HG02588 (cell line): Measurements from ENCODE around the gene SSX2IP.

ENCODE experiments used
- ATAC-seq: cut with Tn5 transposase; IDR thresholded peaks from one replicate; pipeline ENCODE4 v1.9.1; 2021; ENCODE audit warnings: mild to moderate bottlenecking, moderate library complexity; ENCODE audit not compliant: unreplicated experiment

The SSX2IP gene

DNA sequence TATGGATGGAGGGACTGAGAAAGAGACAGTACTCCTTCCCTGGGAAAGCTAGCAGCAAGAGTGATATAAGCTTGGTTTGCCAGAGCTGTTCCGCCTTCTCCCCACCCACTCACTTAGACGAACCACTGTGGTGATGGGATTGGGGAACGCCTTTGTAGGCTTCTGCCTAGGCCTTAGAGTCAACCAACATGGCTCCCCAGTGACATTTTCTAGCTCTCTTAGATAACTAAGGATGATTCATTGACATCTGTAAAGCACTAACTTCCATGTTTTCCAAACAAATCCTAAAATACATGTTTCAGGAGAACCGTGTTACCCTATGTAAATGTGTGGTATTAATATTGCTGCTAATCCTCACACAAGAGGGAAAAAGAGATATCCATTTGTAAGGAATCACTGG is 21.6 kb upstream of the SSX2IP start:
- ATAC-seq: no peak

DNA sequence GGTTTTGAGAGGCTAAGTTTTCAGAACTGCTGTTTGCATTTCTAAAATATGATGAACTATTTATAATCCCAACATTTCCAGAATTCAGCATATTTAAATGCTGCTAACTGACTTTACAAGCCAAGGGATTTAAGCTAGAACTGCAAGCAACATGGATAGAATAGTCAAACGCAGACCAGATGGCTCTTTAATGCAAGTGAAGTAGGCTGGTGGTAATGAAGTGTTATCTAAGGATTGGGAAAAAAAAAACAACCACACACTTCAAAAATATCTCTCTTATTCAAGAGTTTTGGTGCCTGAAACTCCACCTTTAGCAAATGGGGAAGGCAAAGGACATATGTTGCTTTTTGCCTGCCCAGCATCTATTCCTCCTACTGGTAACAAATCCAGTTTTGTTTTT is 20.9 kb upstream of the SSX2IP start:
- no peak for ATAC-seq

DNA sequence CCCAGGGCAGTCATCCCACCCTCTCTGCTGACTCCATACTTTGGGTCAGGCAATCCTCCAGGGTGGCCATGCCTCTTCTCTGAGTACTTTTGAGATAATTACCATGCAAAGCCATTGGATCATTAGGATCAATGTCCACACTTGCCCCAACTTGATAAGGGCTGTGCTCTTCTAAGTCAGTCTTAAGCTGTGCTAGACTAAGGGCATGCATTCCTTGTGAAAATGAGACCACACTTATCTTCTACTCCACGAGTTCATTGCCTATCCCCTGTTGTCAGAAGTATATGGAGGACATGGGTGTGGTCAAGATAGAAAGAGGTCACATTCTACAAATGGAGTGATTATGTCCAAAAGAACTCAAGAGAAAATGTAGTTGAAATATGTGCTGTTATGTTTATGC is 18.9 kb upstream of the SSX2IP start:
- ATAC-seq: no peak

DNA sequence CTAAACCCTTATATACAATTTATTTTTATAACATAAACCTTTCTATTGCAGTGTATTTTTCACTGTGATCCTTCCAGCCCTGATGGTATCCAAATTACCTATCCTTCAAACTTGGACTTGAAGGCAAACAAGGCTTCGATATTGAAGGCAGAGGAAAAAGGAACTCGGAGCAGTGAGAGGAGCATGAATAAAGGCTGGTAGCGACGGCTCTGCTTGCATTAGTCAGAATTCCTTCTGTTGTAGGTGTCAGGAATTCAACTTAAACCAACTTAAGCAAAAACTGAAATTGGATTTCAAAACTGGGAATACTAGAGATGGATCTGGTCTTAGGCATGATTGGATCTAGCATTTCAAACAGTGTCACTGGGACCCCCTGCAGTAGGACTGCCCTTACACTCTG is 17.8 kb upstream of the SSX2IP start:
- no peak for ATAC-seq

DNA sequence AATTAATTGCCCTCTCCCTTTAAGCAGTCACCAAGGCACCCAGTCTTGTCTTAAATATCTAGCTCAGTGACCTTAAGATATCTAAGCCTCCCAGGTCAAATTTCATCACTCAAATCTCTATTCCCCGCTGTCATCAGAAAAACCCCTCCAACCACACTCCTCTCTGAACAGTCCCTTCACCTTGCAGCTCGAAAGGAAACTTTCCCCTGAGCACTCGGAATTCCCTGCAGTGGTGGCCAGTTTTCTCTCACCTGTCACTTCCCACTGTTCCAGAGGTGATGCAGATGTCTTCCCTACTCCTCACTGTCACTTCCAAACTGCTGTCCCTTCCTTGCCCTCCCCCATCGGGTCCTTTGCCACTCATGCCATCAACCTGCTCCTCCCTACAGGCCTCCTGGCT is 15.3 kb upstream of the SSX2IP start:
- ATAC-seq: no peak

DNA sequence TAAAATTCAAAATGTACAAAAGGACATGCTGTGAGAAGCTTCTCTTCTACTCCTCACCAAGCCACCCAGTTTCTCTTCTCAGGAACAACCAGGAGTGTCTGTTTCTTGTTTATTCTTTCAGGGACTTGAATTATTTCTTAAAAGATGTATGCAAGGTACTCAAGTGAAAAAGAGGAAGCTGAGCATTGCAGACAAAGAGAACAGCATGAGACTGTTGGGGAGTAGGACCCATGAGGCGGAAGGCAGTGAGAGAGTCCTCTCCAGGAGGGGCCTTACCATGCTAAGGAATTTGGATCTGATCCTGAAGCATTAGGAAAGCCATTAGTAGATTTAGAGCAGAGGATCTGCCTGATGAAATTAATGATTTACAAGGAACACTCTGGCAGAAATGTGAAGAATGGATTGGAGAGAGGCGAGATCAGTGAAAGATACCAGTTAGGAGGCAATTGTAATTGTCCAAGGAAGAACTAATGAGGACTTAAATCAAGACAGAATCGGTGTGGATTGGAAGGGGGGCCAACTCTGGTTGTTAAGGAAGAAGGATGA is 14.7 kb upstream of the SSX2IP start:
- no peak for ATAC-seq

DNA sequence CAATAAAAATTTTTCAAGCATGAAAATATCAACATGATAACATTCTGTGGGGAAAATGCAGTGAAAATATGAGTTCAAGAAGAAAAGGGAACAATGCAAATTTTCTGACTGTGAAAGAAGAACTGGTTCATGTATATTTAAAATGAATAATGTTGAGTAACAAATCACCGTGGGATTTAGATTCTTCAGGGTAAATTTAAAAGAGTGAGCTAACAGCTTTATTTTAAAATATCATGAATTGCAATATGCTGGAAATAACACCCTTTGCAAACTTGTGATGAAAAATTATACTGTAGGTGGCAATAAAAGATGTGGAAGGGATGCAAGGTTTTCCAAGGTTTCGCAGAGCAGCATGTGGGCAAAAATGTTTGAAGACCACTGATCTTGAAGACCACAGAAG is 13.2 kb upstream of the SSX2IP start:
- ATAC-seq: no peak

DNA sequence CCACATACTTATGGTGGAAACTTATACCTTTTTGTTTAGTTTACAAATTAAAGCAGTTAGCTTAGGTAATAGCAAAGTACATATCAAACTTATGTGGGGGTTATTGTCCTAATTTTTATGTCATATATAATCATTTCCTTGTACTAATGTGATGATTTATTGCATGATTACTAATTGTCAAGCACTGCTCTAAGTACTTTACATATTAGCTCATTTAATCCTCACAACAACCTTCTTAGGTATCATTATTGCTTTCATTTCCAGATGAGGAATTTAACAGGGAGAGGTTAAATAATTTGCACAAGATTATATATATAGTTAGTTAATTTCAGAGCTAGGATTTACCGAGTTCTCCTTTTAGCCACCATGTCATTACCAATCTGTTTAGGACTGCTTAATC is 11.9 kb upstream of the SSX2IP start:
- no peak for ATAC-seq

DNA sequence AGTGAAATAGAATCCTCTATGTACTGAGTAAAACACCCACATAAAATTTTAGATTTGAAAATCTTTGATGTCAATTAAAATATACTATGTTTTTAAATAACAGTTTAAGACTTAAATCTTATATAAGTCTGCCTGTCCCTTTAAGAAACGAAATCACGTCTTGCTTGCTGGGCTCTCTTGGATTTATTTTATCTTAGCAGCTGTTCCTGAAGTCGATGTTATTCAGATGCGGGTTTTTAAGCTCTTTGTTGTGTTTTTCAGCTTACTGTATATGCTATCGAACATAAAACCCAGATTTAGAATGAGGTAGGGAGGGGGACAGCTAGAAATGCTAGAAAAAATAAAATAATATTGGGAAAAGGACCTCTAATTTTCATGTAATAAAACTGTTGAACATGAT is 11.1 kb upstream of the SSX2IP start:
- no peak for ATAC-seq

DNA sequence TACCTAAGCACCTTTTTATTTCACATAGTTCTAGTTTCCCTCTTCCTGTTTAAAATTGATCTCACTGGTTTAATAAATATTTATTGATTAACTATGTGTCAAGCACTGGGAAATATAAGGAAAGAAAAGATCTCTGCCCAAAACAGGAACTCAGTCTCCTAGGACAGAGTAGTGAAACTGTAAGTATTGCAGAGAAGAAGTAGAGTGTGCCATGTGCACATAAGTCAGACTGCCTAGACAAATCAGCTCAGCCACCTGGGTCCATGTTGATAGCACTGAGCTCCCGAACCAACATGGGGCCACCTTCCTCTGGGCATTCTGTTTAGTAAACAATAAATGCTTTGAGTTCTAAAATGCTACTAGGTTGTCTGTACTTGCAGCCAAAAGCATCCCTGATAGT is 9.8 kb upstream of the SSX2IP start:
- peak; percentile 92 for ATAC-seq

DNA sequence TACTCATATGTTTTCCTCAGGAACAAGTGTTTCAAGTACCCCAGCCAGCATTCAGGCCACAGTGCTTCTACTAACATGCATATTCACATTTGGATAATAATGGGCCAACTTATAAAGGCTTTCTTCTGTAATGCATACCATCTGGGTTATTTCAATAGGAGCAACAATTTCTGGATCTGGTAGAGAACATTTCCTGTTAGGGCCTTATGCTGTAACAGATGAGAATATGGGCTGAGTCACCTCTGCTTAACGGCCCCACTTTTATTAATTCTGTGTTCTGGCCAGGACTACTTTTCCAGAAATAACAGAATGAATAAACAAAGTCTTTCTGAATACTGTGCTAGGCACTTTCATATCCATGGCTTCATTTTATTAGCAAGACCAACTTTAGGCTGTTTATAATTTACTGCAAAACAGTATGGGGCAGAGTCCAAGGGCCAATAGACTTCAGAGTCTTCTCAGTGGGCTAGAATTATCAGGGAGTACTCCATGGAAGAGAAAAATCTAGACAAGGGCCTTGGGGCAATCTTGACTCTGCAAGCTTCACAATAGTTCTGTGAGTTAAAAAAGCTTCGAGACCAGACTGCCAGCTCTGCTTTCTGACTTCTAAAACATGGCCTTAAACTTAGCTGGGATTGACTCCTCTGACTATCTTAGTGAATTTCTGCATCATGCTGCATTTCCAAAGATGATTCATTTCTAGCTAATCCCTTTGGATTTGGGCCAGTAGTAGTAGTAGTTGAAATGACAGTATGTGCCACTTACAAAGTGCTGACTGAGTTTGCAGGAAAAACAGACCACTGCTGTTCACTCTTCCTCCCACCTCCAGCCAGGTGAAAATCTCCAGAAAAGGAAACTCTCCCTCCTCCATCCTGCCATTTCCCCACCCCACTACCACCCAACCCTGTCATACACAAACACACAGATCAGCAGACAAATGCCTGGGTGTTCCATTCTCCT is 8.2 kb upstream of the SSX2IP start:
- ATAC-seq: no peak

DNA sequence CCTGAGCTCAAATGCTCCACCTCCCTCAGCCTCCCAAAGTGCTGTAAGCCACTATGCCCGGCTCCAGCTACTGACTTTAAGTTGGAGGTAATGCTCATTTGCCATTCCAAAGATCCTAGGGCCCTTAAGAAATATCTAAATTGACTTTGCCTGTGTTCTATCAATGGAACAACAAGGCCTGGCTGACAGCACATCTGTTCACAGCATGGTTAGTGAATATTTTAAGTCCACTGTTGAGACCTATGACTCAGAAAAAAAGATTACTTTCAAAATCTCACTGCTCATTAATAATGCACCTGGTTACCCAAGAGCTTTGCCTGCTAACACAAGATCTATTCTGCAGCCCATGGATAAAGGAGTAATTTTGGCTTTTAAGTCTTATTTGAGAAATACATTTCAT is 3.5 kb upstream of the SSX2IP start:
- no peak for ATAC-seq

DNA sequence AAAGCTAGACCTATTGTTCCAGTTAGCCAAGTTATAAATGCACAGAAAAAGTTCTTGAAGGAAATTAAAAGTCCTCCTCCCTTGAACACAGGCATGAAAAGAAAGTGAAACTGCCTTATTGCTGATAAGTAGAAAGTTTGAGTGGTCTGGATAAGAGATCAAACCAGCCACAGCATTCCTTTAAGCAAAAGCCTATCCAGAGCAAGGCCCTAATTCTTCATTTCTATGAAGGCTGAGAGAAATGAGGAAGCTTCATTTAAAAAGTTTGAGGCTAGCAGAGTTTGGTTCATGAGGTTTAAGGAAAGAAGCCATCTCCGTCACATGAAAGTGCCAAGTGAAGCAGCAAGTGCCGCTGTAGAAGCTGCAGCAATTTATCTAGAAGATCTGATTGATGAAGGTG is 2.7 kb upstream of the SSX2IP start:
- no peak for ATAC-seq

DNA sequence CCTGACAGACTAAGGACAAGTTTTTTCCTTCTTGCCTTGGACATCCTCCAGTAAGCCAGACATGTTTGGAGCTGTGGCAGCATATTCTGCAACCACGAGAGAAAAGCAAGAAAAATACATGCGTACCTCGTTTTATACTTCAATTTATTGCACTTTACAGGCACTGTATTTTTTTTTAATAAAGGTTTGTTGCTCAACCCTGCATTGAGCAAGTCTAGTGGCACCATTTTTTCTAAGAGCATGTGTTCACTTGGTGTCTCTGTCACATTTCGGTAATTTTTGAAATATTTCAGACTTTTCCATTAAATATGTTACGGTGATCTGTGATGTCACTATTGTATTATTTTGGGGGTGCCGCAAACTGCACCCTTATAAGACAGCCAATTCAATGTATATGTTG is 2.1 kb upstream of the SSX2IP start:
- no peak for ATAC-seq

DNA sequence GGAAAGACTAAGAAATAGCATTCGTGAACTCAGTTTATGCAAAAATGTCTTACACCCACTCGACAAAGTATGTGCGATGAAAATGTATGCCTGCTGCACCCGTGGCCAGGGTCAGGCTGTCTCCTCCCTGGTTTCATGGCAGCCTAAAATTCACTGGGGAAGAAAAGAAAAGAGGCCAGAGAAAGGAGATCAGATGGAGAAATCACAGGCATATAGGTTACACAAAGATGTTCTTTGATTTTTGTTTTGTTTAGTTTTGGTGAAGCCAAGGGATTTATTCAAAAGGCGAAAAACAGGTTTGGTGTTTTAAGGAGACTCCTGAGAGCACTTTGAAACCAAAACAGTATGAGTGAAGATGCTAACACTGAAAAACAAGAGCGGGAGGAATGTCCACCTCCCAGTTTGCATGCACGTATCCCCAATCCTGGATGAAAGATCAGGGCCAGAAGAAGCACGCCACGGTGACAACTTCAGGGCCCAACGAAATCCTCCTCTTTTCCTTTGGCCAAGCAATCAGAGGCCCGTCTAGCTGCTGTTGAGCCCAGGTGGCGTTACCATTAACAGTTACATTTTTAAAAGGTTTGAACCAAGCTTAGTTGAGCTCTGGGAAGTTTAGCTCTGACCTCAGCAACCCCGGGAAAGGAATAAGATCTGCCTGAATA is 992 bp upstream of the SSX2IP start:
- ATAC-seq: no peak

DNA sequence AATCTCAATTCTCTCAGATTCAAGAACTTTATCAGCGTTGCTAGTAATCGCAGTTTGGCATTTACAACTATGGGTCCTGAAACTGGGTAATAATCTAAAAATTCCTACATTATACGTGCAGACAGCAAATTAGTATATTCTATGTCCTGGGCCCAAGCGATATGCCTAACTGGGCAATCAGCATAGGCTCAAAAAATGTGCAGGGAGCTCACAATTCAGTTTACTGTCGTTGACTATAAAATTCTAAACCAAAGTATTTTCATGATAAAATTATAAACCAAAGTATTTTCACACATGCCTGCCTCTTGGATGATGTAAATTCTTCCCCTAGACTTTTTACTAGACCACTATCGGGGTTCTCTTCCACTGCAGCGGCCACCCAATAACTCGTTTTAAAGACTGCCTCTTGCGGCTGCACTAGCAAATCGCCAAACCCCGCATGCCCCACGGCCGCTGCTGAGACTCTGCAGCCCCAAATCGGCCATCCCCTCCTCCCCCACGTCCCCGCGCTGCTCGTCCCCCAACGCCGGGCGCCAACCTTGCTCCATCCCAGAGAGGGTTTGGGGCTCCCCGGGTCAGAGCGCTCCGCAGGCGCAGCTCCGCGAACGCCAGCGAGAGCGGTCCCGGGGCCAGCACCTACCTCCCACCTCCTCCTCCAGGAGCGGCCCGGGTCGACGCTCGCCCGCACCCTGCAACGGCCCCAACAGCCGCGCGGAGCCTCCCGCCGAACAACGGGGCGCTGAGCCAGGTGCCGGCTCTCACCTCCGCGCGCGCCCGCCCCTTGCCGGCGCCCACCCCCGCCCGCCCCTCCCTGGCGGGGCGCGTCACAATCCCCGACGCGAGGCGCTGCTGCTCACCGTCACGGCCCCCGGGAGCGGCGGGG is 506 bp downstream of the SSX2IP start:
- ATAC-seq: no peak

DNA sequence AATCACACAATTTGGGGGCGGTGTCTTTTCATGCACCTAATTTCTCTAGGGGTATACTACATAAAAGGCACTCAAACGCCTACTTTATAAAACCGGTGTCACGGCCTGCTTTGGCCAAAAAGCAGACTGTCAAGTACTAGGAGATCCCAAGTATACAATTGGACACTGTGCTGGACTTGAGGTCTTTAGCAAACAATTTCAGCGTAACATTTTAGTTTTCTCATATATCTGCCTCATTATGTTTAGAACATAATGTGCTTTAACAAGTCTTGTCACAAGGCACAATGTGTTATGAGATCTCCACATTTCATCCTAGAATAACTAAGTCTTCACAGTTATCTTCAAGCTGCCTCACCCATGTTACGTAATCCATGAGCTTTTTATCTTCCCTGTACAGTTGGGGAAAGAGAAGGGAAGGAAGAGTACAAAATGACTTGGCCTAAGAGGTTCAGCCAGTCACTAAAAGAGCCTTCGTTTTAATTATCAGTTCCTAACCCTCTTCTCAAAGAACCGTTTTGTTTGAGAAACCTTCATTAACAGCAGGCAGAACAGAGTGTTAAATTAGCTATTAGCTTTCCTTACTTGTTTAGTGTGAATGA is 1.7 kb downstream of the SSX2IP start:
- no peak for ATAC-seq

DNA sequence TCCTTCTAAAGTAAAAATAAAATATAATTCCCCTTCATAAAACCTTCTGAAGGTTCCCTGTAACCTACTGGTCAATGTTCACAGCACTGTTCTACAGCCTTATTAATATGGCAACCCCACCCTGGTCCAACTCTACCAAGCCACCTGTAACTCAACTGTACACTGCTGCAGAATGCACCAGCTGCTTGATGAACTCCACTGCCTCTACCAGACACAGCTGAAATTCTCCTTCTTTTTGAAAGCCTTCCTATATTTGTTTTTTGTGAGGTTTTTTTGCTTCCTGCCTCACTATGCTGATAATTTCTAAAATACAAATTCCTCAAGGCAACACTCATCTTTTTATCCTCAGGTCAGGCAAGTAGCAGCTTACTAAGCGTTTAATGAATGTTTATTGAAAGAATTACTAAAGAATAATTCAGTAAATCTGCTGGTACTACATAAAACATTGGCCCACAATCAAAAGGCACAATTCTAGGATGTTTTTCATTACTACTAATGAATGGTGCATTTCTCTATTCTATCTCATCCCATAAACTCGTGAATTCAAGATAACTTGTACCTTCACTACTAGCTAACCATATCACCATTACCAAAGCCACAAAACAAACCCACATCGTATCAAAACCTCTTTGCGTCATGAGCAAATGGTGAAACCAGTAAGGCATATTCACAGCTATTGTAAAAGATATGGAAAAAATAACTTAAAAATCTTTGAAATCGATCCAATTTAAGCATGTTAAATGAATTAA is 2.4 kb downstream of the SSX2IP start:
- no peak for ATAC-seq

DNA sequence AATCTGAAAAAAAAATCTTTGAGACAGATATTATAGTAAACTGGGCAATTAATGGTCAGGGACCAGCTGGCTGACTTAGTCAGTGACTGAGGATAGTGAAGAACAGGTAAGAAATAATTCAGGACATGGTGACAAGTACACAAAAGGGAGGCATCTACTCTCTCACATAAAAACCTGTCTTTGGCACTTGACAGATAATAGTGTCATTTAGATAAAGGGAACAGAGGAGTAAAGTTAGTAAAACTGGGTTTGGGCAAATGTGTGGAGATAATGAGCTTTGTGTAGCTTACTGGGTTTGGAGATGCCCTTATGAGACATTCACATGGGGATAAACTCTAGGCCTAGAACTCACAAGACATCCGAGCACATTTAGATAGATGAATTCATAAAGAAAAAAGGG is 4.0 kb downstream of the SSX2IP start:
- ATAC-seq: no peak

DNA sequence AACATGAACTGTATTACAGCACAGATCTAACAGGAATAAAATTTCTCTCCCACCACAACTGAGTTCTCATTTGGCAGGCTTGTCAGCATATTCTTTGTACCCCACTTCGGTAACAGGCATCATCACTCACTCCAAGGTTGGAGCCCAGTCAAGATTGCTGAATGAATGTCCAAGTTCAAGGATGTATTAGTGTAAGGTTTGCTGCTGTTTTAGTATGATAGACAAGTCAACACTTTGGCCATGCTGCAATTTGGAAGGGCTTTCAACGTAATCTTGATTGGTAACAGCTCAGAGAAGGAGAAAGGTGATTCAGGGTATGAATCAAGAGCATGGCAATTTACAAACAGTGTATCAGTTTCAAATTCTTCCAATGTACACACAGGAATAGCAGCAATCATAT is 6.8 kb downstream of the SSX2IP start:
- no peak for ATAC-seq
